Esophagus muscularis mucosa (tissue), 4 donors: Measurements from ENCODE around the gene CELF2.

Experiments
- CTCF ChIP-seq, 3 experiments: fragments of 200-600 bp in 2 of 3; fragments of 450-650 bp in 1 of 3; sonication (generic) in 2 of 3; IDR thresholded peaks; one replicate each; pipeline ENCODE4 v1.5.1; 2017 to 2019; ENCODE audit warnings: antibody characterized with exemption in 3 of 3, mild to moderate bottlenecking in 2 of 3, moderate library complexity in 1 of 3
- EP300 ChIP-seq: sonication (generic); formaldehyde crosslinking; IDR thresholded peaks from one replicate; pipeline ENCODE4 v1.6.1; 2017; ENCODE audit warnings: antibody characterized with exemption
- POLR2A ChIP-seq: fragments of 450-650 bp; IDR thresholded peaks from one replicate; pipeline ENCODE4 v1.6.1; 2017; ENCODE audit warnings: antibody characterized with exemption, moderate library complexity, mild to moderate bottlenecking, low read depth

DNA sequence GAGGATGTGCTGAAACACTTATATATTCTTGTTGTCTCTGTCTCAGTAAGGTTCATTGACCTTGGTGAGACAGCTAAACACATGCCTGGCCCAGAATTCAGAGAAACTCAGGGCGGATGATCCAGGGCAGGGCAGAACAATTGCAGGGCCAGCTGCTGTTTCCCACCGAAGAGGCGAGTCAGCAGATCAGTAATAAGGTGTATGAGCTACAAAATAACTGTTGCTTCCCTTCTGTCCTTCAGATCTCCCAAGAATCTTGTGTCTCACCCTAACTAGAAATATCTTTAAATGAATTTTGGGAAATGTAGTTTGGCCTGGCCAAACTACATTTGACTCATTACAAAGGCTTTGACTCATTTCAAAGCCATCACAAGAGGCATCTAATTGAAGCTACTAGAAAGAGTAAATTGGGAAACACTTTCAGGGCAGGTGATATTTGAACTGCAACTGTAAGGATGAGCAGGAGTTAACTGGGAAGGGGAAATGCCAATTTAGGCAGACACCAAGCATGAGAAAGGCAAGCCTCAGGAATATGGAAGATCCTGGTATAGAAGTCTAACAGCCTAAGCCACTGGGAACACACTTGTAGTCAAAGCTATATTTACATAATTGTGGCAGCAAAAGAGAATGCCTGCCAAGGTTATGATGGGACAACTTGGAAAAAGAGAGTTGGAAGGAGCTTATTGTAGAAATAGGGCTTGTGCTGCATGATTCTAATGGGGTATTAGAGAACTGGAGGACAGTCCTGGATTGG, 24.5 kb upstream of the CELF2 start:
- TF ChIP-seq CTCF (IDR thresholded peaks at IDR 0.05): no peak
- TF ChIP-seq POLR2A: no peak
- no peak for TF ChIP-seq EP300
